Fibroblast of lung (primary cell): ENCODE results near the gene PRG3. TPM values are rescaled to one million over a fixed set of nuclear protein-coding genes. Genes with fewer than 3 reads are reported as not detected.

Source experiments
- DNase-seq, 2 donors: peaks; one replicate each; pipeline versions ENCODE4 v3.0.0 to v3.0.0-alpha.2; 2010; ENCODE audit warnings: low read depth in 2 of 2
- H2AFZ ChIP-seq: 2 replicates; pipeline ENCODE4 v1.5.1; 2012; ENCODE audit warnings: low read length, control low read depth, inconsistent platforms
- H3K27ac ChIP-seq: 2 replicates; pipeline ENCODE4 v1.5.1; 2011; ENCODE audit warnings: low read length, control low read depth; ENCODE audit not compliant: insufficient read depth
- H3K27me3 ChIP-seq: 2 replicates; pipeline ENCODE4 v1.5.1; 2011; ENCODE audit warnings: mild to moderate bottlenecking, low read length; ENCODE audit not compliant: control insufficient read depth, insufficient read depth
- H3K36me3 ChIP-seq: 2 replicates; pipeline ENCODE4 v1.5.1; 2011; ENCODE audit warnings: low read length; ENCODE audit not compliant: control insufficient read depth, insufficient read depth
- H3K4me1 ChIP-seq: 2 replicates; pipeline ENCODE4 v1.5.1; 2011; ENCODE audit warnings: low read length; ENCODE audit not compliant: control insufficient read depth, insufficient read depth; ENCODE audit errors: extremely low read depth
- H3K4me2 ChIP-seq: 2 replicates; pipeline ENCODE4 v1.5.1; 2011; ENCODE audit warnings: low read length, control low read depth; ENCODE audit not compliant: insufficient read depth; ENCODE audit errors: extremely low read depth
- H3K4me3 ChIP-seq, 4 experiments: fragments of 200-600 bp in 1 of 4; sonication (generic) in 1 of 4; replicated peaks in 1 of 4; 2 replicates each; pipeline ENCODE4 v1.5.1; 2011 to 2016; ENCODE audit warnings: low read length in 4 of 4, low read depth in 3 of 4, mild to moderate bottlenecking in 3 of 4, control low read depth in 2 of 4, inconsistent platforms in 1 of 4, mixed read lengths in 1 of 4; ENCODE audit not compliant: insufficient read depth in 1 of 4; ENCODE audit errors: control extremely low read depth in 1 of 4
- H3K79me2 ChIP-seq: 2 replicates; pipeline ENCODE4 v1.5.1; 2012; ENCODE audit warnings: mild to moderate bottlenecking, low read length, inconsistent platforms; ENCODE audit not compliant: control insufficient read depth, insufficient read depth
- H3K9ac ChIP-seq: 2 replicates; pipeline ENCODE4 v1.5.1; 2011; ENCODE audit warnings: mild to moderate bottlenecking, low read length, control low read depth; ENCODE audit not compliant: insufficient read depth
- H3K9me3 ChIP-seq: 2 replicates; pipeline ENCODE4 v1.5.1; 2012; ENCODE audit warnings: low read depth, low read length; ENCODE audit not compliant: control insufficient read depth, insufficient read depth
- H4K20me1 ChIP-seq: 2 replicates; pipeline ENCODE4 v1.5.1; 2011; ENCODE audit warnings: low read length; ENCODE audit not compliant: control insufficient read depth, insufficient read depth; ENCODE audit errors: extremely low read depth
- EZH2 ChIP-seq: IDR thresholded peaks from 2 replicates; pipeline ENCODE4 v1.5.1; 2012; ENCODE audit warnings: low read length, control low read depth, mild to moderate bottlenecking; ENCODE audit errors: missing control alignments
- polyA plus RNA-seq, 2 donors: library from polyadenylated mRNA; depleted of rRNA in 1 of 2; stranded (reverse) in 1 of 2; unstranded in 1 of 2; fragments of >200 nt; gene quantifications; 2 replicates each; pipeline ENCODE4 v1.2.1, GENCODE V29; 2011 to 2012; ENCODE audit warnings: missing spikeins in 1 of 2
- total RNA-seq: library from RNA; depleted of rRNA; stranded (reverse); fragments of >200 nt; gene quantifications from 2 replicates; pipeline ENCODE4 v1.2.1, GENCODE V29; 2014
- TF ChIP-seq, protein P1 (sequence below), 2 donors: IDR thresholded peaks in 1 of 2; conservative IDR thresholded peaks in 1 of 2; 1 replicate in 1 of 2; 2 replicates in 1 of 2; pipeline ENCODE4 v1.5.1; 2011 to 2012; ENCODE audit warnings: low read length in 2 of 2, control low read depth in 1 of 2, inconsistent platforms in 1 of 2, low read depth in 1 of 2, mild to moderate bottlenecking in 1 of 2

The PRG3 gene
- total and polyA plus RNA-seq, 2 donors (not counting 1 experiment from before 2014, with no cell fraction given): not detected

DNA sequence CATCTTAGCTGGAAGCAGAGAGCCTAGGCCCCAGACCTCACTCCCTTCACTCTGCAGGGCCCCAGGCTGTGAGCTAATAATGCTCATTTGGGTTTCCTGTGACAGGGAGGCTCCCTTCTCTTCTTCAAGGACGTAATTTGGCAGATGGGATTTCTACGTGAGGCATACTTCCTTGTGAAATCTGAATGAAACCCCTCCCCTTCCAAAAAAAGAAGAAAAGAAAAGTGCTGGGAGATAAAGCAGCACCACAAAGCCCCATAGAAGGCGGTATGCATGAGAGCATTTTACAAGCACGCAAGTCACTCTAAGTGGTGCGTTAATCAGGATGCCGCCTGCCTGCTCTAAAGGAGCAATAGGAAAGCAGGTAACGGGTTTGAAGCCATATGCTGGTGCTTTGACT, 37.1 kb downstream of the PRG3 start:
- H4K20me1 ChIP-seq: no peaks in the 10 kb centered on the region
- H3K79me2 ChIP-seq: no peaks in the 10 kb centered on the region
- no peak overlapping the region for H3K27ac ChIP-seq
- no peaks in the 10 kb centered on the region for H3K9me3 ChIP-seq
- no peak overlapping the region for H3K4me3 ChIP-seq
- H2AFZ ChIP-seq: no peak overlapping the region
- no peaks in the 10 kb centered on the region for H3K36me3 ChIP-seq
- no peak overlapping the region for H3K9ac ChIP-seq
- TF ChIP-seq, protein P1, sequence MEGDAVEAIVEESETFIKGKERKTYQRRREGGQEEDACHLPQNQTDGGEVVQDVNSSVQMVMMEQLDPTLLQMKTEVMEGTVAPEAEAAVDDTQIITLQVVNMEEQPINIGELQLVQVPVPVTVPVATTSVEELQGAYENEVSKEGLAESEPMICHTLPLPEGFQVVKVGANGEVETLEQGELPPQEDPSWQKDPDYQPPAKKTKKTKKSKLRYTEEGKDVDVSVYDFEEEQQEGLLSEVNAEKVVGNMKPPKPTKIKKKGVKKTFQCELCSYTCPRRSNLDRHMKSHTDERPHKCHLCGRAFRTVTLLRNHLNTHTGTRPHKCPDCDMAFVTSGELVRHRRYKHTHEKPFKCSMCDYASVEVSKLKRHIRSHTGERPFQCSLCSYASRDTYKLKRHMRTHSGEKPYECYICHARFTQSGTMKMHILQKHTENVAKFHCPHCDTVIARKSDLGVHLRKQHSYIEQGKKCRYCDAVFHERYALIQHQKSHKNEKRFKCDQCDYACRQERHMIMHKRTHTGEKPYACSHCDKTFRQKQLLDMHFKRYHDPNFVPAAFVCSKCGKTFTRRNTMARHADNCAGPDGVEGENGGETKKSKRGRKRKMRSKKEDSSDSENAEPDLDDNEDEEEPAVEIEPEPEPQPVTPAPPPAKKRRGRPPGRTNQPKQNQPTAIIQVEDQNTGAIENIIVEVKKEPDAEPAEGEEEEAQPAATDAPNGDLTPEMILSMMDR (conservative IDR thresholded peaks at IDR 0.05 in 1 of 2, IDR thresholded peaks at IDR 0.05 in 1 of 2; ENCODE audit: low read depth in 1 of 2, low read length in 2 of 2): no peak
- TF ChIP-seq EZH2: no peak
- DNase-seq: no peak
- peaks cover 11% of the 10 kb centered on the region for H3K27me3 ChIP-seq
- no peak overlapping the region for H3K4me2 ChIP-seq
- no peaks in the 10 kb centered on the region for H3K4me1 ChIP-seq

DNA sequence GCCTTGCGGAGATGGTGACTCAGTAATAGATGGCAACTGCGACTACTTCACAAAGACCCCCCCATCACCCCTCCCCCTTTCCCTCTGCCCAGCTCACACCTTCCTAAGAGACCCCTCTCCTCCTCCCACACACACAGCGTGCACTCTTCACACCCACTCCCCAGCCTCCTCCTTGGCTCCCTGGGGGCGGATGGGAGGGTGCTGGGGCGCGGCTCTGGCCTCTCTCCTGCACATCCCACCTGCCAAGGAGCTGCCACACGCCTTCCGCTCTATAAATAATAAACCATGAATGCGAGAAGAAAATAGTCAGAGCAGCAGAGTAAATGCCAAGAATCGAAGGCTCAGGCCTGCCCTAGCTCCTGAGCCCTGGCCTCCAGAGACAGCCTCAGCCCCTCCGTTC, 38.2 kb downstream of the PRG3 start:
- H3K9me3 ChIP-seq: no peaks in the 10 kb centered on the region
- H3K4me1 ChIP-seq: no peaks in the 10 kb centered on the region
- no peak overlapping the region for H3K9ac ChIP-seq
- no peak overlapping the region for H3K4me3 ChIP-seq
- no peak for TF ChIP-seq EZH2
- TF ChIP-seq, protein P1 (conservative IDR thresholded peaks at IDR 0.05 in 1 of 2, IDR thresholded peaks at IDR 0.05 in 1 of 2; ENCODE audit: low read depth in 1 of 2, low read length in 2 of 2): no peak
- H3K27me3 ChIP-seq: peaks cover 16% of the 10 kb centered on the region
- H2AFZ ChIP-seq: no peak overlapping the region
- H4K20me1 ChIP-seq: no peaks in the 10 kb centered on the region
- H3K4me2 ChIP-seq: no peak overlapping the region
- no peak overlapping the region for H3K27ac ChIP-seq
- no peak for DNase-seq
- no peaks in the 10 kb centered on the region for H3K36me3 ChIP-seq
- no peaks in the 10 kb centered on the region for H3K79me2 ChIP-seq

DNA sequence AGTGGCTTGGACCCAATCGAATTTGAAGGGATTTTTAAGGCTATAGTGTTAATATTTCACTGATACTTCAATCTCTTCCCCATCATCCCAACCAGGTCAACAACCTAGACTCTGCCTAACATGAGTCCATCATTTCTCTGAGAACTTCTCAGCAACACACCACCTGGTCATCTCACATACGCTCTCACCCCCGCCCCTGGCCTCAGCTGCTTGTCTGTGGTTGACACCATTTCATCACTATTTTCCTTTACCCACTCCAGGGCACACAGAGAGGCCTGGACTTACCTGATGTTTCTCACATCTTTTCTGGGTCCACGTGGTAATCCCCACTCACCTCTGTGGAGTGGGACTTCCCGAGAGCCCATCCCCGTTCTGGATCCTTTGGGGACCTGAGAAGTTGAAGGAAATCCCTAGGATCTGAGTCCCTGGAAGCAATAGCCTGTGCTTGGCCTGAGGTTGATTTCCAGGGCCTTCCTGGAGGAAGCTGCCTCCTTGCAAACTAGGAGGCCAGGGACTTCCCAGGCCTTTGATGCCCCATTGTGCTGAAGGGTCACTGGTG, 39.6 kb downstream of the PRG3 start:
- H3K4me1 ChIP-seq: peaks cover under 1% of the 10 kb centered on the region
- H3K4me2 ChIP-seq: no peak overlapping the region
- no peaks in the 10 kb centered on the region for H3K9me3 ChIP-seq
- TF ChIP-seq EZH2: no peak
- TF ChIP-seq, protein P1 (conservative IDR thresholded peaks at IDR 0.05 in 1 of 2, IDR thresholded peaks at IDR 0.05 in 1 of 2; ENCODE audit: low read depth in 1 of 2, low read length in 2 of 2): no peak
- H2AFZ ChIP-seq: no peak overlapping the region
- no peaks in the 10 kb centered on the region for H3K79me2 ChIP-seq
- no peak overlapping the region for H3K9ac ChIP-seq
- no peaks in the 10 kb centered on the region for H3K36me3 ChIP-seq
- no peak overlapping the region for H3K4me3 ChIP-seq
- DNase-seq: no peak
- H4K20me1 ChIP-seq: no peaks in the 10 kb centered on the region
- H3K27ac ChIP-seq: no peak overlapping the region
- H3K27me3 ChIP-seq: peaks cover 16% of the 10 kb centered on the region
